DMS 273 (cell line): Measurements from ENCODE around the gene RALGPS2.

Experiments
- DNase-seq: peaks from one replicate; lab custom pipeline; 2025; ENCODE audit not compliant: unreplicated experiment; lab: John Stamatoyannopoulos, UW

RALGPS2 gene

GRCh38 chr1:178724728-178725465, at the start of gene RALGPS2:
Gene RALGPS2, plus strand, starts transcription at chr1:178725244. Its CDS starts 51,521 bp downstream, at chr1:178776765.
- peak; percentile 93 for DNase-seq

- DNase-seq: no peak
Observed at GRCh38 chr1:178679237-178679636, 45.8 kb upstream of the RALGPS2 start.

- no peak for DNase-seq
Observed at GRCh38 chr1:178682429-178682828, 42.6 kb upstream of the RALGPS2 start.

- no peak for DNase-seq
Observed at GRCh38 chr1:178682886-178683285, 42.2 kb upstream of the RALGPS2 start.

GRCh38 chr1:178683291-178683690, 41.8 kb upstream of the RALGPS2 start:
- no peak for DNase-seq

- DNase-seq: no peak
Observed at GRCh38 chr1:178684111-178684510, 40.9 kb upstream of the RALGPS2 start.

- DNase-seq: no peak
Observed at GRCh38 chr1:178684542-178685000, 40.5 kb upstream of the RALGPS2 start.

GRCh38 chr1:178686407-178686806, 38.6 kb upstream of the RALGPS2 start:
- DNase-seq: peak; percentile 8

GRCh38 chr1:178688244-178688643, 36.8 kb upstream of the RALGPS2 start:
- no peak for DNase-seq

GRCh38 chr1:178689769-178690168, 35.3 kb upstream of the RALGPS2 start:
- DNase-seq: peak; percentile 33

GRCh38 chr1:178690496-178690895, 34.5 kb upstream of the RALGPS2 start:
- DNase-seq: peak; percentile 62

- DNase-seq: no peak
Observed at GRCh38 chr1:178692564-178693327, 32.3 kb upstream of the RALGPS2 start.

- no peak for DNase-seq
Observed at GRCh38 chr1:178693366-178693765, 31.7 kb upstream of the RALGPS2 start.

GRCh38 chr1:178694923-178695525, 30.0 kb upstream of the RALGPS2 start:
- DNase-seq: no peak

GRCh38 chr1:178702146-178702545, 22.9 kb upstream of the RALGPS2 start:
- DNase-seq: no peak

- no peak for DNase-seq
Observed at GRCh38 chr1:178704833-178705232, 20.2 kb upstream of the RALGPS2 start.

GRCh38 chr1:178706432-178706831, 18.6 kb upstream of the RALGPS2 start:
- no peak for DNase-seq

GRCh38 chr1:178713259-178713658, 11.8 kb upstream of the RALGPS2 start:
- DNase-seq: no peak

- DNase-seq: no peak
Observed at GRCh38 chr1:178714453-178714852, 10.6 kb upstream of the RALGPS2 start.

- DNase-seq: no peak
Observed at GRCh38 chr1:178716111-178716510, 8.9 kb upstream of the RALGPS2 start.

GRCh38 chr1:178718520-178718919, 6.5 kb upstream of the RALGPS2 start:
- DNase-seq: no peak

GRCh38 chr1:178723546-178723945, 1.5 kb upstream of the RALGPS2 start:
- DNase-seq: peak; percentile 11
